HCT116 (cell line): ENCODE data around the gene EIF6. TPM values are rescaled to one million over a fixed set of nuclear protein-coding genes. Genes with fewer than 3 reads are reported as not detected.

Experiments
- ATAC-seq: fragments of 200-7000 bp; cut with Tn5 transposase; 2 replicates; pipeline ENCODE4 v1.9.1; 2020; ENCODE audit warnings: mild to moderate bottlenecking, moderate library complexity
- BruUV-seq: library from RNA; stranded (reverse); fragments of 400-500 nt; replicated peaks from 2 replicates; lab custom pipeline; 2021; lab: Mats Ljungman, UMichigan
- CTCF ChIA-PET: fragments of 300-600 bp; sonication (Branson Sonifier 250); formaldehyde crosslinking; loops from one replicate; lab custom pipeline; 2021; ENCODE audit warnings: antibody characterized with exemption; lab: Charles Lee
- POLR2A ChIA-PET: fragments of 300-600, 350-600 bp; sonication (Branson Sonifier 250); formaldehyde crosslinking; loops from one replicate; lab custom pipeline; 2021; ENCODE audit warnings: antibody characterized with exemption; lab: Charles Lee
- RAD21 ChIA-PET, 2 experiments: fragments of 300-600 bp; sonication (Branson Sonifier 250); formaldehyde crosslinking; loops; one replicate each; lab custom pipeline; 2023; ENCODE audit warnings: low total read pairs in 2 of 2; ENCODE audit not compliant: uncharacterized antibody in 2 of 2, unreplicated experiment in 2 of 2, low non-redundant PET in 1 of 2; lab: Charles Lee
- DNase-seq: peaks from one replicate; pipeline ENCODE4 v3.0.0-alpha.2; 2010; ENCODE audit warnings: low read depth, low spot score
- H2AFZ ChIP-seq: fragments of 200-600 bp; shearing (Covaris generic), sonication (generic); 2 replicates; pipeline ENCODE4 v1.6.1; 2017; ENCODE audit warnings: low read depth, mixed run types, mixed read lengths, antibody characterized with exemption, low read length; ENCODE audit not compliant: poor library complexity, severe bottlenecking
- H3K27ac ChIP-seq: 2 replicates; pipeline ENCODE4 v1.5.1; 2012; ENCODE audit warnings: low read depth, low read length
- H3K27me3 ChIP-seq: fragments of 200-600 bp; sonication (generic); 2 replicates; pipeline ENCODE4 v1.6.1; 2016; ENCODE audit warnings: mixed run types, low read length, mixed read lengths; ENCODE audit not compliant: insufficient read depth
- H3K36me3 ChIP-seq, 2 experiments: fragments of 200-500 bp in 1 of 2; fragments of 200-600 bp in 1 of 2; sonication (Bioruptor generic) in 1 of 2; sonication (generic) in 1 of 2; 2 replicates each; pipeline versions ENCODE4 v1.5.1 to v1.6.1; 2014 to 2016; ENCODE audit warnings: low read length in 2 of 2, inconsistent platforms in 1 of 2, mixed read lengths in 1 of 2, mixed run types in 1 of 2; ENCODE audit not compliant: insufficient read depth in 2 of 2, control insufficient read depth in 1 of 2
- H3K4me1 ChIP-seq, 2 experiments: fragments of 200-600 bp in 1 of 2; sonication (generic) in 1 of 2; 2 replicates each; pipeline versions ENCODE4 v1.5.1 to v1.6.1; 2012 to 2017; ENCODE audit warnings: low read length in 2 of 2, inconsistent platforms in 1 of 2, mild to moderate bottlenecking in 1 of 2, mixed read lengths in 1 of 2, mixed run types in 1 of 2, moderate library complexity in 1 of 2; ENCODE audit not compliant: insufficient read depth in 2 of 2, control insufficient read depth in 1 of 2
- H3K4me2 ChIP-seq: fragments of 200-600 bp; sonication (generic); 2 replicates; pipeline ENCODE4 v1.6.1; 2017; ENCODE audit warnings: mixed run types, low read length, mixed read lengths
- H3K4me3 ChIP-seq, 2 experiments: fragments of 200-600 bp in 1 of 2; sonication (generic) in 1 of 2; replicated peaks in 1 of 2; 2 replicates each; pipeline ENCODE4 v1.5.1; 2011 to 2016; ENCODE audit warnings: low read length in 2 of 2, control low read depth in 1 of 2, low read depth in 1 of 2, mild to moderate bottlenecking in 1 of 2, mixed read lengths in 1 of 2, mixed run types in 1 of 2
- H3K79me2 ChIP-seq: fragments of 200-600 bp; sonication (generic); 2 replicates; pipeline ENCODE4 v1.6.1; 2017; ENCODE audit warnings: mild to moderate bottlenecking, mixed run types, low read length, moderate library complexity, mixed read lengths; ENCODE audit not compliant: insufficient read depth
- H3K9ac ChIP-seq: fragments of 200-600 bp; sonication (generic); 2 replicates; pipeline ENCODE4 v1.6.1; 2016; ENCODE audit warnings: low read length, mixed read lengths
- H3K9me2 ChIP-seq: fragments of 200-600 bp; sonication (generic), shearing (Covaris generic); 2 replicates; pipeline ENCODE4 v1.6.1; 2017; ENCODE audit warnings: mixed run types, mild to moderate bottlenecking, moderate library complexity; ENCODE audit not compliant: insufficient read depth
- H3K9me3 ChIP-seq, 2 experiments: fragments of 200-500 bp in 1 of 2; fragments of 200-600 bp in 1 of 2; sonication (Bioruptor generic) in 1 of 2; sonication (generic) in 1 of 2; 2 replicates each; pipeline ENCODE4 v1.6.1; 2014 to 2017; ENCODE audit warnings: low read length in 2 of 2, mixed read lengths in 2 of 2, inconsistent platforms in 1 of 2, low read depth in 1 of 2, mild to moderate bottlenecking in 1 of 2, mixed run types in 1 of 2, moderate library complexity in 1 of 2; ENCODE audit not compliant: control insufficient read depth in 1 of 2, insufficient read depth in 1 of 2
- H4K20me1 ChIP-seq: fragments of 200-600 bp; sonication (generic), shearing (Covaris generic); 2 replicates; pipeline ENCODE4 v1.6.1; 2017; ENCODE audit warnings: mixed run types, mild to moderate bottlenecking, moderate library complexity; ENCODE audit not compliant: insufficient read depth
- POLR2AphosphoS5 ChIP-seq: IDR thresholded peaks from 2 replicates; pipeline ENCODE4 v1.6.1; 2011; ENCODE audit warnings: mild to moderate bottlenecking, low read depth, low read length, moderate library complexity
- TCF7L2 ChIP-seq: IDR thresholded peaks from 2 replicates; pipeline ENCODE4 v1.7.0; 2011; ENCODE audit warnings: borderline replicate concordance, inconsistent platforms; ENCODE audit not compliant: insufficient read depth, insufficient read length; ENCODE audit errors: extremely low read depth
- intact Hi-C: fragments of 100-400 bp; cut with micrococcal nuclease; formaldehyde crosslinking; loops from 2 replicates; pipeline ENCODE4 v1.10.0; 2022
- total RNA-seq: library from RNA; stranded (reverse); gene quantifications from one replicate; pipeline ENCODE4 v1.2.1, GENCODE V29; 2021; ENCODE audit not compliant: unreplicated experiment
- TF ChIP-seq, protein P1 (sequence below): IDR thresholded peaks from 2 replicates; pipeline ENCODE4 v1.6.1; 2012; ENCODE audit warnings: low read depth
- TF ChIP-seq, protein P2 (sequence below): IDR thresholded peaks from 2 replicates; pipeline ENCODE4 v1.6.1; 2011; ENCODE audit warnings: mild to moderate bottlenecking, low read length, moderate library complexity; ENCODE audit not compliant: insufficient replicate concordance; ENCODE audit errors: extremely low read depth

EIF6 gene
- total RNA-seq, 1 experiment from 2014 or later, result 209 TPM

DNA sequence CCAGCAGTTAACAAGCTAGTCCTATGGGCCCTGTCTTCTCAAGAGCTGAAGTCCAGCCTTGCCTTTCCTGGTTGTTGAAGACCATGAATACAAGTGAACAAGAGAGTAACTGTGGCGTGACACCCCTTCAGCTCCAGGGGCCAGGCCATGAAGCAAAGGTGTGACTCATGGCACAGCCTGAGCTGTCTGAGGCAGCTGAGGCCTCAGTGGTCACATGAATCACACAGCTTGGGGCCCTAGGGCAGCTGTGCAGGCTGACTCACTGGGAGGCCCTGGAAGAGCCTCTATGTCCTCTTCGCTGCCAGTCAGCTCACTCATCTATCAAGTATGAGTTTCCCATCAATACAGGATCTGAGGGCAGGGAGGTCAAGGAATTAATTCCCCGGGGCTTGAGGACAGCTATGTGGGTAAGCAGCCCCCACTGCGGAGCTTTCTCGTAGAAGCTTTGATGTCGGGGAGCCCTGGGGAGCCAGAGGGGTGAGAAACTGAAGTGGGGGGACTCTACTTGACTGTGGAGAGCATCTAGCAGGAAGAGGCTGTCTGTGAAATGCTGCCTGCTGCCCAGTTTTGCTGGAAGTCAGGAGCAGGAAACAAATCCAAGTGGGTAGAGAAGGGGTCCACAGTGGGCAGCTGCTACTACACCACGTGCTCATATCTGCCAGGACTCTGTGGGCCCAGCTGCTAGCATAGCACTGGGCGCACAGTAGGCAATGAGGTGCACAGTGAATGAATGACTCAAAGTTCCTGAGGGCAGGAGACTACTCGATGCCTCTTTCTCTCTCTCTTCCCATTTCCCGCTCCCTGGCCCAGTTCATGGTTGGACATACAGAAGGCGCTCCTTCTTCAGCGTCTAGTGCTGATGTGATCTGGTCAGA, 21.3 kb upstream of the EIF6 start:
- H3K27me3 ChIP-seq, result no peaks in the 10 kb centered on the region
- CTCF ChIA-PET, result interaction anchor here (0.7 to 9.7 kb wide), 16 partner anchors 12 to 210 kb away, joined by 3 to 108 read pairs (median 6); partner anchors contain the start of genes EIF6, FAM83C and UQCC1

More for the DNA sequence above, 21.3 kb upstream of the EIF6 start:
- peak; percentile 81 for ATAC-seq
- RAD21 ChIA-PET, result interaction anchor here (0.6 to 3.6 kb wide), 3 partner anchors 13 to 132 kb away, joined by 4 to 26 read pairs (median 4); no protein-coding TSS in a partner anchor
- Histone ChIP-seq H3K9me2 (no peaks in the 10 kb centered on the region), H2AFZ (no peak overlapping the region), H3K9ac (peak overlapping the region; percentile 58), H3K79me2 (no peaks in the 10 kb centered on the region), H3K4me3 (peak overlapping the region in 1 of 2 experiments; percentile 13; a peak in 1 of 4 replicates), H3K4me1 (peaks cover 62 to 84% of the 10 kb centered on the region in 2 experiments), H3K36me3 (0 out of 4 replicates have a peak, but pooled peaks cover 0 to 2% of the 10 kb centered on the region in 2 experiments), H3K27ac (peak overlapping the region; percentile 94), H3K9me3 (no peaks in the 10 kb centered on the region), H4K20me1 (no peaks in the 10 kb centered on the region), H3K4me2 (peak overlapping the region; percentile 73)
- BruUV-seq, result no TSS peak
- peak; percentile 86 for TF ChIP-seq TCF7L2
- TF ChIP-seq, protein P1, sequence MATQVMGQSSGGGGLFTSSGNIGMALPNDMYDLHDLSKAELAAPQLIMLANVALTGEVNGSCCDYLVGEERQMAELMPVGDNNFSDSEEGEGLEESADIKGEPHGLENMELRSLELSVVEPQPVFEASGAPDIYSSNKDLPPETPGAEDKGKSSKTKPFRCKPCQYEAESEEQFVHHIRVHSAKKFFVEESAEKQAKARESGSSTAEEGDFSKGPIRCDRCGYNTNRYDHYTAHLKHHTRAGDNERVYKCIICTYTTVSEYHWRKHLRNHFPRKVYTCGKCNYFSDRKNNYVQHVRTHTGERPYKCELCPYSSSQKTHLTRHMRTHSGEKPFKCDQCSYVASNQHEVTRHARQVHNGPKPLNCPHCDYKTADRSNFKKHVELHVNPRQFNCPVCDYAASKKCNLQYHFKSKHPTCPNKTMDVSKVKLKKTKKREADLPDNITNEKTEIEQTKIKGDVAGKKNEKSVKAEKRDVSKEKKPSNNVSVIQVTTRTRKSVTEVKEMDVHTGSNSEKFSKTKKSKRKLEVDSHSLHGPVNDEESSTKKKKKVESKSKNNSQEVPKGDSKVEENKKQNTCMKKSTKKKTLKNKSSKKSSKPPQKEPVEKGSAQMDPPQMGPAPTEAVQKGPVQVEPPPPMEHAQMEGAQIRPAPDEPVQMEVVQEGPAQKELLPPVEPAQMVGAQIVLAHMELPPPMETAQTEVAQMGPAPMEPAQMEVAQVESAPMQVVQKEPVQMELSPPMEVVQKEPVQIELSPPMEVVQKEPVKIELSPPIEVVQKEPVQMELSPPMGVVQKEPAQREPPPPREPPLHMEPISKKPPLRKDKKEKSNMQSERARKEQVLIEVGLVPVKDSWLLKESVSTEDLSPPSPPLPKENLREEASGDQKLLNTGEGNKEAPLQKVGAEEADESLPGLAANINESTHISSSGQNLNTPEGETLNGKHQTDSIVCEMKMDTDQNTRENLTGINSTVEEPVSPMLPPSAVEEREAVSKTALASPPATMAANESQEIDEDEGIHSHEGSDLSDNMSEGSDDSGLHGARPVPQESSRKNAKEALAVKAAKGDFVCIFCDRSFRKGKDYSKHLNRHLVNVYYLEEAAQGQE, result no peak
- TF ChIP-seq, protein P2, sequence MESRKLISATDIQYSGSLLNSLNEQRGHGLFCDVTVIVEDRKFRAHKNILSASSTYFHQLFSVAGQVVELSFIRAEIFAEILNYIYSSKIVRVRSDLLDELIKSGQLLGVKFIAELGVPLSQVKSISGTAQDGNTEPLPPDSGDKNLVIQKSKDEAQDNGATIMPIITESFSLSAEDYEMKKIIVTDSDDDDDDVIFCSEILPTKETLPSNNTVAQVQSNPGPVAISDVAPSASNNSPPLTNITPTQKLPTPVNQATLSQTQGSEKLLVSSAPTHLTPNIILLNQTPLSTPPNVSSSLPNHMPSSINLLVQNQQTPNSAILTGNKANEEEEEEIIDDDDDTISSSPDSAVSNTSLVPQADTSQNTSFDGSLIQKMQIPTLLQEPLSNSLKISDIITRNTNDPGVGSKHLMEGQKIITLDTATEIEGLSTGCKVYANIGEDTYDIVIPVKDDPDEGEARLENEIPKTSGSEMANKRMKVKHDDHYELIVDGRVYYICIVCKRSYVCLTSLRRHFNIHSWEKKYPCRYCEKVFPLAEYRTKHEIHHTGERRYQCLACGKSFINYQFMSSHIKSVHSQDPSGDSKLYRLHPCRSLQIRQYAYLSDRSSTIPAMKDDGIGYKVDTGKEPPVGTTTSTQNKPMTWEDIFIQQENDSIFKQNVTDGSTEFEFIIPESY, result peak; percentile 80
- peak; percentile 72 for TF ChIP-seq POLR2AphosphoS5
- peak; percentile 97 for DNase-seq
- POLR2A ChIA-PET, result interaction anchor here (0.6 to 4.3 kb wide), 16 partner anchors 9 to 214 kb away, joined by 3 to 19 read pairs (median 4); partner anchors contain the start of genes CEP250, EIF6, MMP24OS and TRPC4AP
- intact Hi-C loops, result loop anchor here (2.0 kb wide), 1 partner anchor 133 kb away; the partner anchor contains the start of gene GDF5
